GM23248 (cell line): Measurements from ENCODE around the gene PCBP1. TPM values are rescaled to one million over a fixed set of nuclear protein-coding genes. Genes with fewer than 3 reads are reported as not detected.
A peak's percentile ranks its signal among the peaks of the same experiment; 100 is the strongest.

Experiments used
- DNase-seq: peaks from one replicate; pipeline ENCODE4 v3.0.0-alpha.2; 2015
- H2AFZ ChIP-seq: fragments of 200-600 bp; sonication (generic); 2 replicates; pipeline ENCODE4 v1.6.1; 2016; ENCODE audit warnings: antibody characterized with exemption
- H3F3A ChIP-seq: fragments of 200-600 bp; sonication (generic); 2 replicates; pipeline ENCODE4 v1.6.1; 2016; ENCODE audit warnings: mild to moderate bottlenecking, antibody characterized with exemption, mixed run types; ENCODE audit not compliant: insufficient read depth
- H3K27ac ChIP-seq: fragments of 200-600 bp; sonication (generic); 2 replicates; pipeline ENCODE4 v1.5.1; 2016; ENCODE audit warnings: mild to moderate bottlenecking
- H3K27me3 ChIP-seq: fragments of 200-600 bp; sonication (generic); replicated peaks from 2 replicates; pipeline ENCODE4 v1.6.1; 2016; ENCODE audit warnings: mild to moderate bottlenecking; ENCODE audit not compliant: insufficient read depth
- H3K36me3 ChIP-seq: fragments of 200-600 bp; sonication (generic); 2 replicates; pipeline ENCODE4 v1.6.1; 2016; ENCODE audit warnings: low read depth, mild to moderate bottlenecking
- H3K4me1 ChIP-seq: fragments of 200-600 bp; sonication (generic); 2 replicates; pipeline ENCODE4 v1.6.1; 2016; ENCODE audit warnings: mild to moderate bottlenecking; ENCODE audit not compliant: insufficient read depth
- H3K4me2 ChIP-seq: fragments of 200-600 bp; sonication (generic); one replicate; pipeline ENCODE4 v1.6.1; 2016; ENCODE audit warnings: mild to moderate bottlenecking; ENCODE audit not compliant: unreplicated experiment
- H3K4me3 ChIP-seq: fragments of 200-600 bp; sonication (generic); 2 replicates; pipeline ENCODE4 v1.5.1; 2016; ENCODE audit warnings: mild to moderate bottlenecking
- H3K79me2 ChIP-seq: fragments of 200-600 bp; sonication (generic); 2 replicates; pipeline ENCODE4 v1.6.1; 2016; ENCODE audit warnings: mild to moderate bottlenecking; ENCODE audit not compliant: insufficient read depth
- H3K9ac ChIP-seq: fragments of 200-600 bp; sonication (generic); 2 replicates; pipeline ENCODE4 v1.6.1; 2016; ENCODE audit warnings: mild to moderate bottlenecking
- H3K9me2 ChIP-seq: fragments of 200-600 bp; sonication (generic); 2 replicates; pipeline ENCODE4 v1.6.1; 2016; ENCODE audit warnings: mixed run types, mild to moderate bottlenecking, moderate library complexity; ENCODE audit not compliant: insufficient read depth
- H3K9me3 ChIP-seq: fragments of 200-600 bp; sonication (generic); one replicate; pipeline ENCODE4 v1.6.1; 2017; ENCODE audit warnings: low read depth
- H4K20me1 ChIP-seq: fragments of 200-600 bp; sonication (generic); 2 replicates; pipeline ENCODE4 v1.6.0; 2016; ENCODE audit not compliant: insufficient read depth
- EZH2 ChIP-seq: fragments of 200-600 bp; sonication (generic); IDR thresholded peaks from 2 replicates; pipeline ENCODE4 v1.6.1; 2018; ENCODE audit warnings: antibody characterized with exemption, mild to moderate bottlenecking; ENCODE audit not compliant: insufficient read depth, poor library complexity, severe bottlenecking
- EZH2phosphoT487 ChIP-seq: fragments of 200-600 bp; sonication (generic); IDR thresholded peaks from 2 replicates; pipeline ENCODE4 v1.6.1; 2018; ENCODE audit warnings: antibody characterized with exemption, moderate library complexity, mild to moderate bottlenecking, low read depth; ENCODE audit not compliant: insufficient read depth
- WGBS, 2 experiments: methylation state at CpG; one replicate each; pipeline ENCODE4 v1.1.6; 2015 to 2017; ENCODE audit warnings: low lambda C conversion rate in 2 of 2, low coverage in 1 of 2; ENCODE audit errors: missing lambda C conversion rate in 2 of 2; 5-methylcytosine and 5-hydroxymethylcytosine counted together
- in situ Hi-C: fragments of 300-500 bp; cut with MboI; formaldehyde crosslinking; loops from 2 replicates; pipeline ENCODE4 v1.15.0; 2020
- polyA plus RNA-seq: library from polyadenylated mRNA; unstranded; fragments of >200 nt; fragmentation: Nextera tagmentation; extraction: Ambion mirVana; gene quantifications from 2 replicates; pipeline ENCODE4 v1.2.1, GENCODE V29; 2016
- total RNA-seq: library from RNA; depleted of rRNA; stranded (reverse); fragments of >200 nt; shearing (Covaris generic); gene quantifications from 2 replicates; pipeline ENCODE4 v1.2.3, GENCODE V29; 2014

The PCBP1 gene
- total and polyA plus RNA-seq, 2 experiments from 2014 or later, result 29.8 to 167 TPM

- Histone ChIP-seq H3K4me2 (no peak overlapping the region), H3K9me2 (no peaks in the 10 kb centered on the region), H3K79me2 (no peaks in the 10 kb centered on the region), H3K9ac (no peak overlapping the region), H3K36me3 (no peaks in the 10 kb centered on the region), H3K4me1 (0 out of 2 replicates have a peak, but pooled peaks cover 5% of the 10 kb centered on the region), H3F3A (peaks cover 11% of the 10 kb centered on the region), H3K9me3 (no peaks in the 10 kb centered on the region), H4K20me1 (no peaks in the 10 kb centered on the region), H3K27me3 (no peaks in the 10 kb centered on the region), H3K27ac (no peak overlapping the region), H3K4me3 (no peak overlapping the region), H2AFZ (no peak overlapping the region; the same call in 1 of the 2 replicates)
- DNase-seq, result no peak
- in situ Hi-C loops, result no loop called here
- WGBS, 2 experiments, result 78 to 79% methylated on average over 6 of the region's 6 CpGs
- TF ChIP-seq EZH2phosphoT487 (no peak), EZH2 (no peak)
Observed at GRCh38 chr2:70121627-70122372, 34.5 kb downstream of the PCBP1 start.

GRCh38 chr2:70122470-70122869 is 35.2 kb downstream of the PCBP1 start:
- Histone ChIP-seq H3F3A (peaks cover 11% of the 10 kb centered on the region), H3K27ac (no peak overlapping the region), H3K27me3 (no peaks in the 10 kb centered on the region), H3K36me3 (no peaks in the 10 kb centered on the region), H3K79me2 (no peaks in the 10 kb centered on the region), H3K9me3 (no peaks in the 10 kb centered on the region), H3K4me3 (no peak overlapping the region), H3K9me2 (no peaks in the 10 kb centered on the region), H4K20me1 (no peaks in the 10 kb centered on the region), H3K9ac (no peak overlapping the region), H2AFZ (no peak overlapping the region), H3K4me1 (0 out of 2 replicates have a peak, but pooled peaks cover 5% of the 10 kb centered on the region), H3K4me2 (no peak overlapping the region)
- 97 to 98% methylated on average over 4 of the region's 4 CpGs for WGBS, 2 experiments
- in situ Hi-C loops, result no loop called here
- DNase-seq, result no peak
- TF ChIP-seq EZH2phosphoT487 (no peak), EZH2 (no peak)

- H3K27ac ChIP-seq, result peak overlapping the region; percentile 94
- H3K4me2 ChIP-seq, result peak overlapping the region; percentile 87
- no peaks in the 10 kb centered on the region for H3K79me2 ChIP-seq
- WGBS, 2 experiments, result 30 to 31% methylated on average over 20 of the region's 20 CpGs
- no peaks in the 10 kb centered on the region for H3K9me2 ChIP-seq
- H3K9me3 ChIP-seq, result no peaks in the 10 kb centered on the region
- no peaks in the 10 kb centered on the region for H4K20me1 ChIP-seq
- peak overlapping the region; percentile 80 for H3K4me3 ChIP-seq
- H2AFZ ChIP-seq, result peak overlapping the region; percentile 90
- no peaks in the 10 kb centered on the region for H3K36me3 ChIP-seq
- DNase-seq, result peak; percentile 67
- H3K9ac ChIP-seq, result peak overlapping the region; percentile 96
- H3K27me3 ChIP-seq, result no peaks in the 10 kb centered on the region
- H3K4me1 ChIP-seq, result 0 out of 2 replicates have a peak, but pooled peaks cover 5% of the 10 kb centered on the region
- TF ChIP-seq EZH2 (no peak), EZH2phosphoT487 (no peak)
- in situ Hi-C loops, result no loop called here
- peaks cover 11% of the 10 kb centered on the region for H3F3A ChIP-seq
Observed at GRCh38 chr2:70123051-70123828, 36.0 kb downstream of the PCBP1 start.

- in situ Hi-C loops, result no loop called here
- peak overlapping the region; percentile 87 for H3K4me2 ChIP-seq
- peak overlapping the region; percentile 80 for H3K4me3 ChIP-seq
- peaks cover 11% of the 10 kb centered on the region for H3F3A ChIP-seq
- H3K4me1 ChIP-seq, result 0 out of 2 replicates have a peak, but pooled peaks cover 5% of the 10 kb centered on the region
- H3K36me3 ChIP-seq, result no peaks in the 10 kb centered on the region
- H4K20me1 ChIP-seq, result no peaks in the 10 kb centered on the region
- H3K27me3 ChIP-seq, result no peaks in the 10 kb centered on the region
- 2 to 3% methylated on average over 11 of the region's 11 CpGs for WGBS, 2 experiments
- DNase-seq, result no peak
- peak overlapping the region; percentile 90 for H2AFZ ChIP-seq
- H3K79me2 ChIP-seq, result no peaks in the 10 kb centered on the region
- no peak for TF ChIP-seq EZH2phosphoT487
- TF ChIP-seq EZH2, result no peak
- H3K9ac ChIP-seq, result peak overlapping the region; percentile 96
- H3K9me3 ChIP-seq, result no peaks in the 10 kb centered on the region
- H3K9me2 ChIP-seq, result no peaks in the 10 kb centered on the region
- H3K27ac ChIP-seq, result peak overlapping the region; percentile 94
Observed at GRCh38 chr2:70123829-70124116, 36.5 kb downstream of the PCBP1 start.
